Upper lobe of right lung (tissue), 1 donor: ENCODE results near the gene PHKA2. TPM values are rescaled to one million over a fixed set of nuclear protein-coding genes. Genes with fewer than 3 reads are reported as not detected.

Source experiments
- ATAC-seq: fragments of 200-7000 bp; cut with Tn5 transposase; one replicate; pipeline ENCODE4 v1.9.1; 2020; ENCODE audit warnings: mild to moderate bottlenecking, moderate library complexity
- DNase-seq: peaks from one replicate; pipeline ENCODE4 v3.0.0-alpha.2; 2020
- H3K27ac ChIP-seq: fragments of 200-600 bp; one replicate; pipeline ENCODE4 v1.8.0; 2022
- H3K27me3 ChIP-seq: fragments of 200-600 bp; one replicate; pipeline ENCODE4 v1.8.0; 2022; ENCODE audit warnings: mild to moderate bottlenecking
- H3K36me3 ChIP-seq: fragments of 200-600 bp; one replicate; pipeline ENCODE4 v1.8.0; 2022
- H3K4me1 ChIP-seq: fragments of 200-600 bp; one replicate; pipeline ENCODE4 v1.8.0; 2022
- H3K4me3 ChIP-seq: fragments of 200-600 bp; one replicate; pipeline ENCODE4 v1.8.0; 2022; ENCODE audit warnings: mild to moderate bottlenecking
- H3K9me3 ChIP-seq: fragments of 200-600 bp; one replicate; pipeline ENCODE4 v1.8.0; 2022
- intact Hi-C: fragments of 100-400 bp; cut with DNase I; formaldehyde crosslinking; loops from one replicate; pipeline ENCODE4 v1.11.0; 2022
- total RNA-seq: library from RNA; stranded (reverse); fragmentation: NEBNext Ultra II Directional; extraction: Animal tissue kit (Norgen Biotek cat#: 25700); gene quantifications from one replicate; pipeline ENCODE4 v1.2.1, GENCODE V29; 2021
- TF ChIP-seq, protein P1 (sequence below): fragments of 200-600 bp; IDR thresholded peaks from one replicate; pipeline ENCODE4 v1.8.0; 2022; ENCODE audit warnings: antibody characterized with exemption
- donor health status: DM: no; HTN: yes; CAD: no; lungs with severe emphysema.

Gene PHKA2
- total RNA-seq, 1 donor from 2014 or later, result 25.5 TPM

DNA sequence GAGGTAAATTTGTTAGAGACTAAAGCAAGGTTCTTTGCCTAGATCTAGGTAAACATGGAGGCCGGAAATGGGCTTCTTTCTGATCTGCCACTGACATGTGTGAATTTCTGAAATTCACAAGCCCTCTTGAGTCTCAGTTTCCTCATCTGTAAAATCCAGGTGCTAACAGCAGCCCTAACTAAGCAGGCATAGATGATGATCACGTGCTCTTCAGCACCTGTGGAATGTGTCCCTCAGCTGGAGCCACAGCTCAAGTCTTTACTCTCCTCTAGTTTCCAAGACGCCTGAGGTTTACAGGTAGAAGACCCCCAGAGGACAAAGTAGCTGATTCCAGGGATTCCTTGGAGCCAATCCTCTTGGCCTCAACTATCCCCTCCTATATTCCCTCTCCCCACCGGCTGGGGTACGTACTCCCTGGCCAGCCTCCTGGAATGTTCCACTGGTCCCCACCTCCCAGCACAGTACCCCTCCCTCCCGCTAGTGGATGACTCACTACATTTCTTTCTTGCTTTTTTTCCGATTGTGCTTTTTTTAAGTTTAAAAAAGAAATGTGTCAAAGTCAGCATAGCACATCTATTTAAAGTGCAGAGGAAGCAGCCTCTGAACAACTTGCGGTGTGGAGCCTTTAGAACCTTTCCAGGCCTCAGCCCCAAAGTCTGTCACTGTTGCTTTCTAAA is 98.4 kb downstream of the PHKA2 start:
- intact Hi-C loops, result no loop called here
- H3K36me3 ChIP-seq, result no peaks in the 10 kb centered on the region
- TF ChIP-seq, protein P1, sequence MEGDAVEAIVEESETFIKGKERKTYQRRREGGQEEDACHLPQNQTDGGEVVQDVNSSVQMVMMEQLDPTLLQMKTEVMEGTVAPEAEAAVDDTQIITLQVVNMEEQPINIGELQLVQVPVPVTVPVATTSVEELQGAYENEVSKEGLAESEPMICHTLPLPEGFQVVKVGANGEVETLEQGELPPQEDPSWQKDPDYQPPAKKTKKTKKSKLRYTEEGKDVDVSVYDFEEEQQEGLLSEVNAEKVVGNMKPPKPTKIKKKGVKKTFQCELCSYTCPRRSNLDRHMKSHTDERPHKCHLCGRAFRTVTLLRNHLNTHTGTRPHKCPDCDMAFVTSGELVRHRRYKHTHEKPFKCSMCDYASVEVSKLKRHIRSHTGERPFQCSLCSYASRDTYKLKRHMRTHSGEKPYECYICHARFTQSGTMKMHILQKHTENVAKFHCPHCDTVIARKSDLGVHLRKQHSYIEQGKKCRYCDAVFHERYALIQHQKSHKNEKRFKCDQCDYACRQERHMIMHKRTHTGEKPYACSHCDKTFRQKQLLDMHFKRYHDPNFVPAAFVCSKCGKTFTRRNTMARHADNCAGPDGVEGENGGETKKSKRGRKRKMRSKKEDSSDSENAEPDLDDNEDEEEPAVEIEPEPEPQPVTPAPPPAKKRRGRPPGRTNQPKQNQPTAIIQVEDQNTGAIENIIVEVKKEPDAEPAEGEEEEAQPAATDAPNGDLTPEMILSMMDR, result no peak
- H3K9me3 ChIP-seq, result no peaks in the 10 kb centered on the region
- ATAC-seq, result no peak
- no peak for DNase-seq
- H3K27ac ChIP-seq, result peak overlapping the region; percentile 82
- H3K4me1 ChIP-seq, result peaks cover 19% of the 10 kb centered on the region
- H3K27me3 ChIP-seq, result no peaks in the 10 kb centered on the region
- peak overlapping the region; percentile 45 for H3K4me3 ChIP-seq

DNA sequence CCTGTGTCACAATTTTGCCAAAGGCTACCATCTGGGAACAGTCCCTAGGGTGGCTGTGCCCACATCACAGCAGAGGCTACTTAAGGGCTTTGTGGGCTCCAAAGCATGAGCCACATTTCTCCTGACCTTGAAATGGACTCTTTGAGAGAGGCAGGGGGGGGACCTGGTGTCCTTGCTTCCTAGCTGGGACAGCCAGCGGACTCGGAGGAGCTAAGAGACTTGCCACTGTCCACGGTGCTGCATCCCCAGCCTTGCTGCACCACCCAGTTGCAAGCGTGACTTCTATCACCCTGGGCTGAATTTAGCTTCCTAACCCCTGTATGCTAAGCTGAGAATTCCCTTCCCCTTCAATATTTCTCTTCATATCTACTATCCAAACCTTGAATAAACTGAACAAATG is 99.0 kb downstream of the PHKA2 start:
- Histone ChIP-seq H3K36me3 (no peaks in the 10 kb centered on the region), H3K9me3 (no peaks in the 10 kb centered on the region), H3K27me3 (no peaks in the 10 kb centered on the region), H3K4me1 (peaks cover 19% of the 10 kb centered on the region), H3K4me3 (no peak overlapping the region), H3K27ac (no peak overlapping the region)
- ATAC-seq (no peak), DNase-seq (no peak)
- TF ChIP-seq, protein P1, result no peak
- intact Hi-C loops, result no loop called here

DNA sequence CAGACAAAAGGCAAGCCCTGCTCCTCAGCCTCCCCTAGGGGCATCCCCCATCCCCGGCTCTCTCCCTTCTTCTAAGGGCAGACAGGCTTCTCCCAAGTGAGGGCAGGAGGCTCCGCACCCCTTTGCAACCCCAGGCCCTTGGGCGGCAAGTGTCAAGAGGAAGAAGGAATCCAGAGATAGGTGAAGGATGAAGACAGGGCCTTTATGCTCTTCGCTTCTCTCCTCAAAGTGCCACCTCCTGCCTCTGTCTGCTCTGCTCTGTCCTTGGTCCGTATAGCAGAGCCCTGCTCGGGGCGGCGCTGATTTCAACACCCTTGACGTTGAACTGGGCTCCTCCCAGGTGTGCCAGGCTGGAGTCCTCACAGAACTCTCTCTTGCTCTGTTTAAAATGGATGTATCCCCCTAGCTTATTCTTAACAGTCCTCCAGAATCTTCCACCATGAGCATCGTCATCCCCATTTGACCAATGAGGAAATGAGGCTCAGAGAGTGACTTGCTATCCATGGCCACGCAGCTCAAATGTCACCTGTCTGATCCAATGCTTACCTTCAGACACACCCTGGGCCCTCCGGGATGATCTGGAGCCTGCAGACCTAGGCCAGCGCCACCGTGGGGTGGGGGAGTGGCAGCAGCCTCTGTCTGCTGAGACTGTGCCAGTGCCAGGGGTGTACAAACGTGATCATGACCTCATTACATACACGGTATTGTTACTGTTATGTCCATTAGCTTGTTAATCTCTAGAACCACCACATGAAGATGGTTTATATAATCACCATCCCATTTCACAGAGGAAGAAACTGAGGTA is 99.8 kb downstream of the PHKA2 start:
- intact Hi-C loops, result no loop called here
- peak overlapping the region; percentile 51 for H3K27ac ChIP-seq
- DNase-seq (peak; percentile 71), ATAC-seq (peak; percentile 20)
- H3K27me3 ChIP-seq, result no peaks in the 10 kb centered on the region
- H3K36me3 ChIP-seq, result no peaks in the 10 kb centered on the region
- no peak overlapping the region for H3K4me3 ChIP-seq
- peaks cover 19% of the 10 kb centered on the region for H3K4me1 ChIP-seq
- TF ChIP-seq, protein P1, result no peak
- no peaks in the 10 kb centered on the region for H3K9me3 ChIP-seq

DNA sequence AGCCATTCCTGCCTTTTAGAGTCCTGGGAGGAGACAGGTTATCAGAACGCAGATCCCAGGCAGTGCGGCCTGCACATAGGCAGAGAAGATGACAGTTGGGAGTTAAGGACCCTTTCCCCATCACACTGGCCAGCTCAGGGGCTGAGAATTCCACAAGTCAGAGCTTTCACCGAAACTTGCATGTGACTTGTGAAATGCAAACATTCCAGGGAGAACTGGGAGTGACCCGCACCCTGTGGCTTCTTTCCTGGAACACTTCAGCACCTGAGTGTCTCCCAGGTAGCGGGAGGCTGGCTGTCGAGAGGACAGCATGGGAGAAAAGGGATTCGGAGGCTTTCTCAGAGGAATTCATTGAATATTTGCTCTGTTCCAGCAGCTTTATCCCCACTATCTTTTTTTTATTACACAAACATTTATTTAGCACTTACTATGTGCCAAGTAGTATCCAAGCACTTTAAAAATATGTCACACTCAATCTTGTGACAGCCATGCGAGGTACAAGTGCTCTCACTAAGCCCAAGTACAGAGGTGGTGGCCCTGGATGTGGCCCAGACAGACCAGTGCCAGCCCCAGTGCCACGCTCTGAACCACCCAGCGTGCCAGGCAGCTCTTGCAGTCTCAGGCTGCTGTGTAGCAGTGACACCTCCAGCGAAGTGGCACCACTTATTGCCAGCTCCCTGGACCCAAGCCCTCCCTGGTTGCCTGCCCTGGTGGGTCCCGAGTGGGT is 100.5 kb downstream of the PHKA2 start:
- DNase-seq (peak; percentile 81), ATAC-seq (peak; percentile 65)
- intact Hi-C loops, result no loop called here
- peak overlapping the region; percentile 51 for H3K27ac ChIP-seq
- H3K27me3 ChIP-seq, result no peaks in the 10 kb centered on the region
- H3K4me1 ChIP-seq, result peaks cover 19% of the 10 kb centered on the region
- H3K36me3 ChIP-seq, result no peaks in the 10 kb centered on the region
- H3K9me3 ChIP-seq, result no peaks in the 10 kb centered on the region
- TF ChIP-seq, protein P1, result no peak
- H3K4me3 ChIP-seq, result no peak overlapping the region

DNA sequence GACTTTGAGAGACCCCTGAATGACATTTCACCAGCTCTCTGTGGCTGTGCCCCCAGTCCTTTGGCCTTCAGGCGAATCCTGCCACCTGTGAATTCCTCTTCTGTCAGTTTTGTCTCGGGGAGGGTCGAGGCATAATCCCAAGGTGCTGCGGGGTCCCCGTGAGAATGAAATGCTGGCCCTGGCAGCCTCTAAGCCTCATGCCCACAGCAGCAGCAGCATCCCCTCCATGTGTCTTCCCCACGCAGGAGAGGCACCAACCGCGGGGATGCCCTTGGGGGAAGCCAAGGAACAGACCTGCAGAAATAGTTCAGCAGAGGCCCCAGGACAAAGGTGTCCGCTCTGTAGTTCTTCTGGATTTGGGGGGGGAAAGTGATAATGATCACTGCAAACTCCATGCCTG is 104.8 kb downstream of the PHKA2 start:
- Histone ChIP-seq H3K27me3 (no peaks in the 10 kb centered on the region), H3K4me1 (no peaks in the 10 kb centered on the region), H3K36me3 (no peaks in the 10 kb centered on the region), H3K27ac (no peak overlapping the region), H3K4me3 (no peak overlapping the region), H3K9me3 (no peaks in the 10 kb centered on the region)
- no peak for DNase-seq
- TF ChIP-seq, protein P1, result no peak
- ATAC-seq, result no peak
- intact Hi-C loops, result no loop called here
